ENCODE results near the gene NTM.

- TF ChIP-seq JUND (IDR thresholded peaks at IDR 0.05) (no peak), EZH2 (IDR thresholded peaks at IDR 0.05) (no peak), SP1 (IDR thresholded peaks at IDR 0.05; ENCODE audit: low read depth) (no peak), POLR2A (IDR thresholded peaks at IDR 0.05; ENCODE audit: borderline replicate concordance, extremely low read depth, insufficient read depth, insufficient read length) (no peak)
- TF ChIP-seq, protein P1, sequence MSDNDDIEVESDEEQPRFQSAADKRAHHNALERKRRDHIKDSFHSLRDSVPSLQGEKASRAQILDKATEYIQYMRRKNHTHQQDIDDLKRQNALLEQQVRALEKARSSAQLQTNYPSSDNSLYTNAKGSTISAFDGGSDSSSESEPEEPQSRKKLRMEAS (IDR thresholded peaks at IDR 0.05) = no peak
- TF ChIP-seq, protein P2, sequence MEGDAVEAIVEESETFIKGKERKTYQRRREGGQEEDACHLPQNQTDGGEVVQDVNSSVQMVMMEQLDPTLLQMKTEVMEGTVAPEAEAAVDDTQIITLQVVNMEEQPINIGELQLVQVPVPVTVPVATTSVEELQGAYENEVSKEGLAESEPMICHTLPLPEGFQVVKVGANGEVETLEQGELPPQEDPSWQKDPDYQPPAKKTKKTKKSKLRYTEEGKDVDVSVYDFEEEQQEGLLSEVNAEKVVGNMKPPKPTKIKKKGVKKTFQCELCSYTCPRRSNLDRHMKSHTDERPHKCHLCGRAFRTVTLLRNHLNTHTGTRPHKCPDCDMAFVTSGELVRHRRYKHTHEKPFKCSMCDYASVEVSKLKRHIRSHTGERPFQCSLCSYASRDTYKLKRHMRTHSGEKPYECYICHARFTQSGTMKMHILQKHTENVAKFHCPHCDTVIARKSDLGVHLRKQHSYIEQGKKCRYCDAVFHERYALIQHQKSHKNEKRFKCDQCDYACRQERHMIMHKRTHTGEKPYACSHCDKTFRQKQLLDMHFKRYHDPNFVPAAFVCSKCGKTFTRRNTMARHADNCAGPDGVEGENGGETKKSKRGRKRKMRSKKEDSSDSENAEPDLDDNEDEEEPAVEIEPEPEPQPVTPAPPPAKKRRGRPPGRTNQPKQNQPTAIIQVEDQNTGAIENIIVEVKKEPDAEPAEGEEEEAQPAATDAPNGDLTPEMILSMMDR (IDR thresholded peaks at IDR 0.05 in 2 of 3, conservative IDR thresholded peaks at IDR 0.05 in 1 of 3; ENCODE audit: borderline replicate concordance in 1 of 3, insufficient read depth in 1 of 3, low read depth in 2 of 3, low read length in 2 of 3) = no peak
These were observed 596.3 kb downstream of the NTM start for GRCh38 chr11:131966667-131967066.

All from HCT116 (cell line).